ENCODE measurements around the gene HOMER2.

- TF ChIP-seq CTCF (conservative IDR thresholded peaks at IDR 0.05; ENCODE audit: low read length) (no peak), EZH2phosphoT487 (IDR thresholded peaks at IDR 0.05; ENCODE audit: borderline replicate concordance) (no peak)
Measured at GRCh38 chr15:82830427-82831173, 121.9 kb downstream of the HOMER2 start.

Measured in Loucy (cell line).